Posterior cingulate gyrus (tissue), 11 donors: ENCODE data around the gene MVD.

Experiments
- DNase-seq, 10 donors: peaks; one replicate each; pipeline versions ENCODE4 v3.0.0 to v3.0.0-alpha.2; 2020 to 2021; ENCODE audit warnings: mixed read lengths in 3 of 10
- intact Hi-C: fragments of 100-400 bp; cut with DNase I; formaldehyde crosslinking; loops from one replicate; pipeline ENCODE4 v1.15.1; 2023

The MVD gene

DNA sequence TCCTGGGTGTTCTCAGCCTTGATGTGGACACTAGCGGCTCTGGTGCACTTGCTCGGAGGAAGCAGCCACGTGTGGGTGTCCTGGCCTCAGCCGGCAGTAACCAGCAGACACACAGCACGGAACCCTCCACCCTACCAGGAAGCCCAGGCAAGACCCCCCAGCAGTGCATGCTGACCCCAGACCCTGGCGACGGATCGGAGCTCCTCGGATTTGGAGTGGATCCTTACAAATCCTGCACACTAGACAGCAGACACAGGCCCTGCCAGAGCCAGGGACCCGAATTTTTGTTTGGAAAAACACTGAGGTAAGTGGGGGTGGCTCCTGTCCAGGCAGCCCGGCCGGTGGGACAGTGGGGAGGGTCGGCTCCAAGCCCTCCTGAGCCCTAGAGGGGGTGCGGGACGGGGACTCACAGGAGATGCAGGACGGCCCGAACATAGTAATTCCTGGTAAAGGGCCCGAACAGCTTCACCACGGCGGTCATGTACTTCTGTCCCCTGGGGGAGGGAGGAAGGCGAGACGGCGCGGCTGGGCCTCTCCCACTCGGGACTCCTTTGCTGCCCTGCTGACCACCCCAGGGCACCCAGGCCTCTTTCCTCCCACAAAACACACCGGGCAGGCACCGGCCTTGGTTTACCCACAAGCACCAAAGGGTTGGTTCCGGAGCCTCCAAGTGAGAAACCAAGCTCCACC lies 16.4 kb downstream of the MVD start:
- intact Hi-C loops, result no loop called here
- no peak for DNase-seq

- intact Hi-C loops, result no loop called here
Observed at GRCh38 chr16:88645941-88646340, 16.9 kb downstream of the MVD start.

DNA sequence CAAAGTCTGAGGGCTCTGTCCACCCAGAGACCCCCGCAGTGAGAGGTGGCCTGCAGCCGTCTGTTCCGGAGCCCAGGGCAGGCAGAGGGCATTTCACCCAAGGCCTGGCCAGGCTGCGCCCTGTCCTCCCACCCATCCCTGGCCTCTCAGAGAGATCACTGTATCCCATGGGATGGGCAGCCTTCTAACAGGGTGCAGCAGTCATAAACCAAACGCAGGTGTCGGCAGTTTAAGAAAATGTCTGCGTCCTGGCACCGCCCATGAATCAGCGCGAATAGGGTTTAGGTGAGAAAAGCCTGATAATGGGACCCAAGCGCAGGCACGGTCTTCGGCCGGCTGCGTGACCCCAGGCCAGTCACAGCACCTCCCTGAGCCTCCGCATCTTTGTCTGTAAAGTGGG lies 17.4 kb downstream of the MVD start:
- DNase-seq, result no peak

More at GRCh38 chr16:88645941-88646340, 16.9 kb downstream of the MVD start:
- DNase-seq, result no peak

DNA sequence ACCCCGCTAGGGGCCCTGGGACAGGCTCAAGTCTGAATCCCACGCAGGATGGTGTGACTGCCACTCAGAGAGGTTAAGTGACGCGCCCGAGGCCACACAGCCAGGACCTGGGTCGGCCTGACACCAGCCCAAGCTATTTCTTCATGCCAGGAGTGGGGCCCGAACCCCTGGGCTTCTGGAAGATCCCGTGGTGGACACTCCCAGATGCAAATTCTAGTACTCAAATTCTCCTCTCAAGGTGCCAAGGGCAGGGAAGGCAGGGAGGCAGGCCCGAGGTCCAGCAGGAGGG lies 19.3 kb downstream of the MVD start:
- intact Hi-C loops, result no loop called here
- no peak for DNase-seq

More for the DNA sequence above, 17.4 kb downstream of the MVD start:
- intact Hi-C loops, result no loop called here

DNA sequence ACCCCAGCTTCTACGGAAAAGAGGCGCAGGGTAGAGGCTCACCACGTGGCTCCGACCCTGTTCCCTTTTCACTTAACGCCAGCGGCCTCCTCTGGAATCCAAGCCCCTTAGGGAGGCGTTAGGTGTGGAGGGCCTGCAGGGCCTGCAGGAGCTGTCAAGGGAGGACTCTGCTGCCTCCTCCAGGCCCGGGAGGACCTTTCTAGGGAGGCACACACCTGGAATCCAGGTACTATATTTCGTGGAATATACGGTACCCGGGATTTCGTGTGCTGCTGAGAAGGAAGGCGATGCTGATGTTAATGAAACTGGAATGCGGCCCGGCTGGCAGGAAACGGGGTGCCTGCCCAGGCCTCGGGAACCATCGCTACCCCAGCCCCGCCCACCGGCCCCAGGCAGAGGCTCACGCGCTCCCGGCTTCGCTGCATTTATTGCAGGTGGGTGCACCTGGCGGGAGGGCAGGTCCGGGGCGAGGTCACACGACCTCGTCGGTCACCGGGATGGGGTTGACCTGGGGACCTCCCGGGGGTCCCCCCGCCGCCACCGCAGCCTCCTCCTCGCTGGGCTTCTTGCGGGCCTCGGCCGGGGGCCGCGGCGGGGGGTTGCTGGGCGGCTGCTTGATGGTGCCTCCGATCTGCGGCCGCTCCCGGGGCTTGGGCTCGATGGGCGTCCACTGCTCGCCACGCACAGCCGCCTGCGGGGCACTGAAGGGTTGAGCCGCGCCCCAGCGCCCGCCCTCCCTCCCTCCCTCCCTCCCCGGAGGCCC lies 19.8 kb downstream of the MVD start:
- intact Hi-C loops, result no loop called here

DNA sequence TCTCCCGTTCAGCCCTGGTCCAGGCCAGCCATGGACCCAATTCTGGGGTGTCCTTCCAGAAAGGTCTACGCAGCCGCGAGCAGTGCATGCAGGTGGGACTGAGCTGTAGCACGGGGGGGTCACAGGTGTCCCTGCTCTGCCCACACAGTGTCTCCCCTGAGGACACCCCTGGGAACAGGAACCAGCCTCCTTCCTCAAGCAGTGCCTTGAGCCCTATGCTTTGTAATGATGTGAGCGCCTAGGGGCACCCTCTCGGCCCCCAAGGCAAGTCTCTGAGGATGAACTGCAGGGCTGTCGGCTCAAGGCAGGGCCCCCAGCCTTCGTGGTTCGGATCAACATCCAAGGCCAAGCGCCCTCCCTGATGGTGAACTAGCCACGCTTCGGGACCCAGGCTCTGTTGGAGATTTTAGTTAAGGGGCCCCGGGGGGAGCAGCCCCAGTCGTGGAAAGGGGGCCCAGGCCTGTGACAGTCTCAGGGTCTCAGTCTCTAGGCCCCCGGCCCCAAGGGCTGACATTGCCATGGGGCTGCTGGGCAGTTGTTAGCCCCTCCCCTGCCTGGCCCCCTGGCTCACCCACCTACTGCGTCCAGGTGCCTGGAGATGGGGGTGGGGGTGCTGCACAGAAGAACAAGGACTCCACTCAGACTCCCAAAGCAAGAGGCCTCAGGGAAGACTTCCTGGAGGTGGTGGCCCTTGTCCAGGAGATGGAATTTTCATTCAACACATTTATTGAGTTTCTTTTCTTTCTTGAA lies 22.2 kb downstream of the MVD start:
- intact Hi-C loops, result no loop called here
- DNase-seq, result no peak

More for the DNA sequence above, 19.8 kb downstream of the MVD start:
- DNase-seq, result no peak

GRCh38 chr16:88640039-88640495 lies 22.8 kb downstream of the MVD start:
- intact Hi-C loops, result no loop called here

DNA sequence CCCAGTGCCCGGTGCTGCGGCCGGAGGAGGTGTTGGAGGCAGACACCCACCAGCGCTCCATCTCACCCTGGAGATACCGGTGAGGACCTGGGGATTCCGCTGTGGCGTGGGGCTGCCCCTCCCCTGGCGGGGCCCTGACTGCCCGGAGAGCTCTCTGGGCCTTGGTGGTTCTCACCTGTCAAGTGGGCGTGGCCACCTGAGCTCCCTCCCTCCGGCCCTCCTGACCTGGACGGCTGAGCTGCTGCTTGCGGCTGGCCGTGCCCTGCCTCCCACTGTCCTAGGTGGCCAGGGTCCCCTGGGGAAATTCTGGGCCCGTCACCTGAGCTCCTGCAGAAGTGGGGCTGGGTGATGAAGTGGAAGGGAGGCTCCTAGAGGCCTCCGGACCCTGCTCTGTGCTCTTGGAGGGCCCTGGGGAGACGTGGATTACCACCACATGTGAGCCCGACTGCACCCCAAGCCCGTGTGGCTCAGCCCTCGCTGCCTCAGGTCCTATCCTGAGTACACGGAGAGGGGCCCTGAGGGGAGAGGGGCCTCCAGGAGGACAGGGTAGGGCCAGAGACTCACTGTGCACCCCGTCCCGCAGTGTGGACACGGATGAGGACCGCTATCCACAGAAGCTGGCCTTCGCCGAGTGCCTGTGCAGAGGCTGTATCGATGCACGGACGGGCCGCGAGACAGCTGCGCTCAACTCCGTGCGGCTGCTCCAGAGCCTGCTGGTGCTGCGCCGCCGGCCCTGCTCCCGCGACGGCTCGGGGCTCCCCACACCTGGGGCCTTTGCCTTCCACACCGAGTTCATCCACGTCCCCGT lies 23.5 kb downstream of the MVD start:
- no peak for DNase-seq
- intact Hi-C loops, result loop anchor here (10.0 kb wide), 1 partner anchor 535 kb away; the partner anchor contains the start of gene CDH15

More at GRCh38 chr16:88640039-88640495, 22.8 kb downstream of the MVD start:
- no peak for DNase-seq

DNA sequence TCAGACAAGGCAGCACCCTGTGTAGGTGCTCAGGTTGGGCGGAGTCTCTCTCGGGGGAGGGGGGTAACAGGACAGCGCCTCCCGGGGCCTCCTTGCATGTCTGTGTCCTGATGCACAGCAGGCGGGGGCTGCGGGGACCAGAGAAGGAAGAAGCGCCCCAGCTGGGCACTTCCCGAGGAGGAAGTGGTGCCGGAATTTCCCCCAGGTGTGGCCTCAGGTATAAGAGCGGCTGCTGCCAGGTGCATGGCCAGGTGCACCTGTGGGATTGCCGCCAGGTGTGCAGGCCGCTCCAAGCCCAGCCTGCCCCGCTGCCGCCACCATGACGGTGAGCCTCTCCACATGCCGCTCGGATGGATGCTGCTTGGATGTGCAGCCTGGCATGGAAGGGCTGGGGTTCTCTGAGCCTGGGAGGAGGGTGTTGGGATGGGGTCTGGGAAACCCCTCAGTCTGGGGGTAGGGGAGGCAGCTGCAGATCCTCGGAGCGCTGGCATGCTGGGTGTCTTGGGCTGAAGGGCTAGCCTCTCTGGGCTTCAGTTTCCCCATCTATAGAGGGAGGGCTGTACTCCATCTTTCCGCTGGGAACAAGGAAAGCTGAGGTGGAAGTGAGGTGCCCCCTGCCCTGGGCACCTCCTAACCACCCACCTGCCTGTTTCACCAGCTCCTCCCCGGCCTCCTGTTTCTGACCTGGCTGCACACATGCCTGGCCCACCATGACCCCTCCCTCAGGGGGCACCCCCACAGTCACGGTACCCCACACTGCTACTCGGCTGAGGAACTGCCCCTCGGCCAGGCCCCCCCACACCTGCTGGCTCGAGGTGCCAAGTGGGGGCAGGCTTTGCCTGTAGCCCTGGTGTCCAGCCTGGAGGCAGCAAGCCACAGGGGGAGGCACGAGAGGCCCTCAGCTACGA lies 24.3 kb downstream of the MVD start, which contains the start of gene IL17C:
TSS of gene IL17C (plus strand) at position 250 of the 908 bp plus-strand sequence. CDS start at position 320, 70 bp downstream.
- intact Hi-C loops, result loop anchor here (10.0 kb wide), 1 partner anchor 536 kb away; the partner anchor contains the start of gene CDH15
- DNase-seq, result no peak

DNA sequence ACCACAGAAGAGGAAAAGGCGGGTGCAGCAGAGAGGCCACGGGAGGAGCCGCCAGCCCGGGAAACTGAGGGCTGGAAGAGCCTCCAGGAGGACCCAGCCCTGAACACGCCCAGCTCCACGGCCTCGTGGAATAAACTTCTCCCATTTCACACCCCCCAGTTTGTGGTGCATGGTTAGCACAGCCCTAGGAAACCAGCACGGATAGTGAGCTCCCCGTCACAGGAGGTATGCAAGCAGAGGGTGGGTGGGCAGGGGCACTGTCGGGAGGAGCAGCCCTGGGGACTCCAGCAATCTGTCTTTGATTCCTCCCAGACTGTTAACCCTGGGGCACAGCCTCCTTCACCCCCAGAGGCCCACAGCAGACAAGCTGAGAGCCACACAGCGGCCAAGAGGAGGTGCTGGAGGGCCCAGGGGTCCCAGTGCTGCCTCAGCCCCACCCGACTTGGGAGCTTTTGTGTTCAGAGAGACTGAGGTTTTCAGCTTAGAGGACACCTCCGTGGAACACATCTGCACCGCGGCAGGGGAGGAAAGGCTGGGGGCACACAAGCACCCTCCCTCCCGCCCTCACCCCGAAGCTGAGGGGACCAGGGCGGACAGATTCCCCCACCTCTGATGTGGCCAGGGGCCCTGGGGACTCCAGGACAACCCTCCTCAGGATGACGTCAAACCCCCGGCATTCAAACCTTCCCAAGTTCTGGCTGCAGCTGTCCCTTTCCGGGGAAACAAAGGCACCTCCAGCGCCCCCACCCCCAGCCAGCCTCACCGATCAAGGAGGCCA lies 26.2 kb downstream of the MVD start:
- no peak for DNase-seq
- intact Hi-C loops, result loop anchor here (10.0 kb wide), 1 partner anchor 538 kb away; the partner anchor contains the start of gene CDH15

- intact Hi-C loops, result loop anchor here (10.0 kb wide), 1 partner anchor 539 kb away; the partner anchor contains the start of gene CDH15
- no peak for DNase-seq
Observed at GRCh38 chr16:88635671-88636319, 27.1 kb downstream of the MVD start.

- intact Hi-C loops, result loop anchor here (10.0 kb wide), 1 partner anchor 540 kb away; the partner anchor contains the start of gene CDH15
- DNase-seq, result no peak
Observed at GRCh38 chr16:88634994-88635670, 27.8 kb downstream of the MVD start.

GRCh38 chr16:88634141-88634993 lies 28.5 kb downstream of the MVD start:
- intact Hi-C loops, result loop anchor here (10.0 kb wide), 1 partner anchor 540 kb away; the partner anchor contains the start of gene CDH15
- no peak for DNase-seq

GRCh38 chr16:88633684-88634140 lies 29.2 kb downstream of the MVD start:
- intact Hi-C loops, result loop anchor here (10.0 kb wide), 1 partner anchor 541 kb away; the partner anchor contains the start of gene CDH15
- no peak for DNase-seq

GRCh38 chr16:88632587-88632930 lies 30.3 kb downstream of the MVD start:
- no peak for DNase-seq
- intact Hi-C loops, result loop anchor here (10.0 kb wide), 1 partner anchor 542 kb away; the partner anchor contains the start of gene CDH15
